Effector CD8-positive, alpha-beta T cell (primary cell): ENCODE results near the gene COL4A5.
"Not testable (repeated sequence)": the region's sequence is repeated elsewhere in the genome, so short reads cannot be mapped to it uniquely, and the experiment has no call there.

Source experiments
- DNase-seq: peaks from one replicate; lab custom pipeline; 2025; lab: John Stamatoyannopoulos, UW
- total RNA-seq, 4 experiments: gene quantifications; one replicate each; lab custom pipeline; 2026; lab: John Stamatoyannopoulos, UW

The COL4A5 gene
- total RNA-seq: 0 to 3.6 (median 1.1) reads per million in 4 experiments

DNA sequence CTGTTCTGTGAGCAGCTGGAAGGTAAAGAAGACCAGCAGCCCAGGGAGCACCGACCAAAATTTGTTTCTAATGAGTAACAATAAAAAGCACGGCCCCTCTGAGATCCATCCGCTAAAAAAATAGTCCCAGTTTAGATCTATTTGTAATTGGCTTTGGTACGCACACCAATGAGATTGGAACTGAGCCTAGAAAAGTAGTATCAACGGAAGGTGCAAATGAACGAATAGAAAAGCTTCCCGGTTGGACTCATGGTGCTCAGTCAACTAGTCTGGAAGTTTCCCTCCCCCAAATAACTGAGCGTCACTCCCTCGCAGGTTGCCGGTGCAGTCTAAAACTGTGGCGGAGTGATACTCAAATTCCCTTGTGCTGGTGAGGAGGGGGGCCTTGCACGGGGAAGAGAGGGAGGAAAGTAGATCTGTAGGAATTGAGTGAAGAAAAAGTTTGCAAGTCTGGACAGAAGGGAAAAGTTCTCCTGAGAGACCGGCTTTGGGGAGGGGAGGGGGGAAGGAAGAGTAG is at the start of gene COL4A5:
COL4A5 (plus strand) TSS at position 413 of the 517 bp plus-strand sequence. CDS start 288 bp downstream, outside the sequence.
- DNase-seq: no peak

DNA sequence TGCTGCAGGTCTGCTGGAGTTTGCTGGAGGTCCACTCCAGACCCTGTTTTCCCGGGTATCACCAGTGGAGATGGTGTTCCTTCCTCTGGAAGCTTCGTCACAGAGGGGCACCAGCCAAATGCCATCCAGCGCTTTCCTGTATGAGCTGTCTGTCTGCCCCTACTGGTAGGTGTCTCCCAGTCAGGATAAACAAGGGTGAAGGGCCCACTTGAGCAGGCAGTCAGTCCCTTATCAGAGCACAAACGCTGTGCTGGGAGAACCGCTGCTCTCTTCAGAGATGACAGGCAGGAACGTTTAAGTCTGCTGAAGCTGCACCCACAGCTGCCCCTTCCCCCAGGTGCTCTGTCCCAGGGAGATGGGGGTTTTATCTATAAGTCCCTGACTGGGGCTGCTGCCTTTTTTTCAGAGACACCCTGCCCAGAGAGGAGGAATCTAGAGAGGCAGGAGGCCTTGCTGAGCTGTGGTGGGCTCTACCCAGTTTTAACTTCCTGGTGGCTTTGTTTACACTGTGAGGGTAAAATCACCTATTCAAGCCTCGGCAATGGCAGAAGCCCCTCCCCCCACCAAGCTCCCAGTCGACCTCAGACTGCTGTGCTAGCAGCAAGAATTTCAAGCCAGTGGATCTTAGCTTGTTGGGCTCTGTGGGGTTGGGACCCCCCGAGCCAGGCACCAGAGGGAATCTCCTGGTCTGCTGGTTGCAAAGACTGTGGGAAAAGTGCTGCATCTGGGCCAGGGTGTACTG is 48.5 kb upstream of the COL4A5 start:
- DNase-seq: not testable (repeated sequence)

DNA sequence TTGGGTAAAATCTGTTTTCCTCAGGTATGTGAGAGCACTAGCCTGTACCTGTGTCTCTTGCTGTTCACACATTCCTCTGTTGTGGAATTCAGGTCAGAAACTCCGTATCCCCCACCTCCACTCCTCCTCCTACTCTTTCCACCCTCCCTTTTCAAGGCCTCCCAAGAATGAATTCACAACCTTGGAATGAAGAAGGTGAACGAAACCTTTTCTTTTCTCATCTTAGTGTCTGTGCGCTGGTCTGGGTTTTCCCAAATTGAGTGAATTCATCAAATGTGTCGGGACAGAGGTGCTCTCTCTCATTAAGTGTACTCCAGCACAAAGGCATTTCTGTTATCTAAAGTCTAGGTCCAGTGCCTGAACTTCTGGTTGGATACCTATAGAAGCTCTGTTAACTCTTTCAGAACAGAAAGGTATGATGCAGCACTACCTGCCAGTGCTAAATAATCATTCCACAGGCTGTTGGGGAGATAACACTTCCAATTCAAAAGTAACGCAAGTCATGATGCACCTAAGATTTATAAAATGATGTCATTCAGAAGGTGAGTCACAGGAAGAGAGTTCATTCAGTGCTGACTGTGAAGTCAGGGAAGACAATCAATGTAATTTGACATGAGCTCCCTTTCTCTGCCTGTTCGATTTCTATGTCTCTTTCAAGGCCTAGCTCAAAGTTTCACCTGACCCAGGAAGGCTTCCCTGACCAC is 43.3 kb upstream of the COL4A5 start:
- no peak for DNase-seq

DNA sequence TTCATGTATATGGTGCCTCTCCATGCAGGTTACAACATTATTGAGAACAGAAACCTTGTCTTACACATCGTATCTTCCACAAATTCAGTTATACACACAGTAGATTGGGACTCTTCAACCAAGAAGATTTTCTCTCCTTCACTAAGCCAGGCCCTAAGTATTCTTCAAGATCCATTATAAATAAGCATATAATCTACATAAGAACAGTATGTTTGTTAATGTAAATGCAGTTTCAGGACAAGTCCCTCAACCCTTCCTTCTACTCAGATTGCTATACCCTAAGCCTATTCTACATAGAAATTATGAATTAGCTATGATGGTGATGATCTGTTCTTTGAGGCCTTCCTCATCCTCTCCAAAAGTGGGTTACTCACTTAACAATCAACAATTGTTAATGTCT is 42.7 kb upstream of the COL4A5 start:
- DNase-seq: no peak

- no peak for DNase-seq
These were observed 41.8 kb upstream of the COL4A5 start for GRCh38 chrX:108397627-108398391.

- DNase-seq: no peak
These were observed 40.0 kb upstream of the COL4A5 start for GRCh38 chrX:108399418-108400165.

DNA sequence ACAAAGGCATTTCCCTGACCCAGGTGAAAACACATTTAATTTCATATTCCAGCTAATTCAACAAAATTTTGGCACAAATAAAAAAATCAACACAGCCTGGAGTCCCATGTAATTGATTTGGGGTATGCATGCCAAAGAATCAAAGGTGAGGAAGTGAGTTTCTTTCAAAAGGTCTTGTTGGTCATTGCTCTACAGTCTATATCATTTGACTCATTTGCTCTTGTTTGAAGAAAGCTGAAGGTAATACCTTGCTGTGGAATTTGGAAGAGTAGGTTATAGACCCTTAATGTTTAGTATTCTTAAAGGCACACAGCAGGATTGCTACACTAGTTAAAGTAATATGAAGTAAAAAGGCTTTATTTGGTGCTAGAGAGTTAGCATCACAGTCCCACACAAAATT is 26.9 kb upstream of the COL4A5 start:
- DNase-seq: no peak

- DNase-seq: no peak
These were observed 24.5 kb upstream of the COL4A5 start for GRCh38 chrX:108415146-108415545.

GRCh38 chrX:108415891-108416290 is 23.7 kb upstream of the COL4A5 start:
- no peak for DNase-seq

- DNase-seq: no peak
These were observed 22.4 kb upstream of the COL4A5 start for GRCh38 chrX:108417257-108417656.

GRCh38 chrX:108419401-108419800 is 20.2 kb upstream of the COL4A5 start:
- no peak for DNase-seq

DNA sequence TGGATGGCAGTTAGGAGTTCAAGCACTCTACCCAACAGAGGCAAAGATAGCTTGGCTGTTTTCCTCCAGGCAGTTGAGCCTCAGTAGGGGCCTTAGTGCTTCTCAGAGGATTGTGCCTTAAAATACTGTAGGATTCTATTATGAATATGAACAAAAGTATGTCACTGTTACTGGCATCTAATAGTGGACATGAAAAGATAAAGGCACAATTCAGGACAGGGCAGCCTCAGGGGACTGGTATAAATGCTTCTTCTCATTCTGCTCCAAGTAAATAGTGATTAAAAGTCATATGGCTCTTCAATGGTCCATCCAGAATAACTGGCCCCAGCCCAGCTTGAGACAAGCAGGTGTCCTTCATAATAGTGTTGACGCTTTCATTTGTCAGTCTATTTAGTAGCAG is 19.2 kb upstream of the COL4A5 start:
- no peak for DNase-seq

GRCh38 chrX:108426262-108426661 is 13.4 kb upstream of the COL4A5 start:
- DNase-seq: no peak

GRCh38 chrX:108435261-108435660 is 4.4 kb upstream of the COL4A5 start:
- no peak for DNase-seq

- no peak for DNase-seq
These were observed 2.1 kb upstream of the COL4A5 start for GRCh38 chrX:108437349-108438109.

- no peak for DNase-seq
These were observed 1.5 kb upstream of the COL4A5 start, which contains the start of gene COL4A6 for GRCh38 chrX:108438110-108438623. TSS of gene COL4A6 (minus strand) at chrX:108438422. CDS start at chrX:108438196, 226 bp downstream.

GRCh38 chrX:108439961-108440696 is 491 bp downstream of the COL4A5 start:
- DNase-seq: no peak

GRCh38 chrX:108442901-108443464 is 3.3 kb downstream of the COL4A5 start:
- DNase-seq: no peak

- DNase-seq: no peak
These were observed 7.7 kb downstream of the COL4A5 start for GRCh38 chrX:108447303-108447702.
